Measurements from ENCODE around the gene CDC42BPB. TPM values are rescaled to one million over a fixed set of nuclear protein-coding genes. Genes with fewer than 3 reads are reported as not detected.

The CDC42BPB gene
- total RNA-seq, 4 donors from 2014 or later, result 93.9 to 132 (median 110) TPM

DNA sequence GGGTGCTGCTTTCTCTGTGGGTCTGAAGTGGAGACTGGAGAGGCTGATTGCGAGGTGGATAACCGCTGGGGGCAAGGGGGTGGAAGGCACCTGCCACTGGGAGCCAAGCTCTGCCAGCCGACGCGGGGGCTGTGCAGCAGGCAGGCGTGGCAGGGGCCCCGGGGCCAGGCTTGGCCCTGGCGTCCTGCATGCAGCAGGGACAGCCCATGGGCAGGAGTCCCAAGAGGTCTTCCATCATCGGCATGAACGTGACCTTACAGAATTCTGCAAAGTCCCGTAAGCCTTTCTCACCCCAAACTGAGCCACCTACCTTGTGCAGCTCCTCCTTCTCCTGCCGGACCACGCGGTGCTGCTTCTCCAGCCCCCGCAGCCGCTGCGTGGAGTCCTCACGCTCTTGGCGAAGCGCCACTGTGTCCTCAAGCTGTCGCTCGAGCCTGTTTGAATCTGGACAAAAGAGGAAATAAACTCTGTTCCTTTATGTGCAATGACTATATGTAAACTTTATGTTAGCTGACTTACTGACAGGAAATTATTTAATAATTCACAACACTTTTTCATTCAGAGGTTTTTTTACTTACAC is 83.6 kb downstream of the CDC42BPB start:
- no peaks in the 10 kb centered on the region for H3K27me3 ChIP-seq
- TF ChIP-seq EP300 (IDR thresholded peaks at IDR 0.05) (no peak), POLR2AphosphoS5 (IDR thresholded peaks at IDR 0.05) (no peak), POLR2A (IDR thresholded peaks at IDR 0.05; ENCODE audit: low read depth) (no peak)
- TF ChIP-seq, protein P1, sequence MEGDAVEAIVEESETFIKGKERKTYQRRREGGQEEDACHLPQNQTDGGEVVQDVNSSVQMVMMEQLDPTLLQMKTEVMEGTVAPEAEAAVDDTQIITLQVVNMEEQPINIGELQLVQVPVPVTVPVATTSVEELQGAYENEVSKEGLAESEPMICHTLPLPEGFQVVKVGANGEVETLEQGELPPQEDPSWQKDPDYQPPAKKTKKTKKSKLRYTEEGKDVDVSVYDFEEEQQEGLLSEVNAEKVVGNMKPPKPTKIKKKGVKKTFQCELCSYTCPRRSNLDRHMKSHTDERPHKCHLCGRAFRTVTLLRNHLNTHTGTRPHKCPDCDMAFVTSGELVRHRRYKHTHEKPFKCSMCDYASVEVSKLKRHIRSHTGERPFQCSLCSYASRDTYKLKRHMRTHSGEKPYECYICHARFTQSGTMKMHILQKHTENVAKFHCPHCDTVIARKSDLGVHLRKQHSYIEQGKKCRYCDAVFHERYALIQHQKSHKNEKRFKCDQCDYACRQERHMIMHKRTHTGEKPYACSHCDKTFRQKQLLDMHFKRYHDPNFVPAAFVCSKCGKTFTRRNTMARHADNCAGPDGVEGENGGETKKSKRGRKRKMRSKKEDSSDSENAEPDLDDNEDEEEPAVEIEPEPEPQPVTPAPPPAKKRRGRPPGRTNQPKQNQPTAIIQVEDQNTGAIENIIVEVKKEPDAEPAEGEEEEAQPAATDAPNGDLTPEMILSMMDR (IDR thresholded peaks at IDR 0.05), result no peak
- no peak for DNase-seq (ENCODE audit: extremely low spot score)
- peaks cover 82 to 98% (median 97%) of the 10 kb centered on the region in 4 donors for H3K36me3 ChIP-seq
- 78% methylated on average over 22 of the region's 22 CpGs for WGBS
- H3K4me3 ChIP-seq, result no peak overlapping the region
- intact Hi-C loops (cut with DNase I), result no loop called here
- no peaks in the 10 kb centered on the region for H3K9me3 ChIP-seq
- H3K27ac ChIP-seq (replicated peaks in 1 of 4), result no peak overlapping the region
- H3K4me1 ChIP-seq, result no peaks in the 10 kb centered on the region

DNA sequence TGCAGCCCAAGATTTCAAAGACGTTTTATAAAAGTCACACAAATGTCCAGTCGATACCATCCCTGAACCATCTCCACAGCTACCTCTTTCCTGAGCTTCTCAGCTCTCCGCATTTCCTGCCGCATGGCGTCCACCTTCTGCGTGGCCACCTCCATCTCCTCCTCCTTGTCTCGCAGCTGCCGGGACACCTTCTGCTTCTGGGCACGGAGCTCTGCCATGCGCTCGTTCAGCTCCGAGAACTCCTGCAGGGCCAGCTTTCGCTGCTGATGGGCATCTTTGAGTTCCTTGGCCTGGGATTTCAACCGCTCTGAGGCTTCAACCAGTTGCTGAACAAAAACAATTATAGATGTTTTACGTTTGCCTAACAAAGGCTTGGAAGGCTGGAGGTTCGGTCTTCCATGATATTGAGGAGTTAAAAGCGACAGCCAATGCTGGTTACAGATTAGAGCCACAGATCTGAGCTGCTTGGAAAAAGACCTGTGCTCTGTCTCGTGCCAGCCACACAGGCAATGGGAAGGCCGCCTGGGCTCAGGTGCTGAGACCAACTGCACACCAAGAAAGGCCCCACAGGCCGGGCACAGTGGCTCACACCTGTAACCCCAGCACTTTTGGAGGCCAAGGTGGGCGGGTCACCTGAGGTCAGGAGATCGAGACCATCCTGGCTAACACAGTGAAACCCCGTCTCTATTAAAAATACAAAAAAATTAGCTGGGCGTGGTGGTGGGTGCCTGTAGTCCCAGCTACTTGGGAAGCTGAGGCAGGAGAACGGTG is 85.3 kb downstream of the CDC42BPB start:
- H3K27ac ChIP-seq (replicated peaks in 1 of 4), result no peak overlapping the region
- intact Hi-C loops (cut with DNase I), result no loop called here
- peaks cover 84 to 98% (median 97%) of the 10 kb centered on the region in 4 donors for H3K36me3 ChIP-seq
- no peaks in the 10 kb centered on the region for H3K9me3 ChIP-seq
- TF ChIP-seq, protein P1 (IDR thresholded peaks at IDR 0.05), result no peak
- TF ChIP-seq POLR2AphosphoS5 (IDR thresholded peaks at IDR 0.05), result no peak
- TF ChIP-seq EP300 (IDR thresholded peaks at IDR 0.05), result no peak
- no peak for TF ChIP-seq POLR2A (IDR thresholded peaks at IDR 0.05; ENCODE audit: low read depth)
- no peaks in the 10 kb centered on the region for H3K4me1 ChIP-seq
- no peaks in the 10 kb centered on the region for H3K27me3 ChIP-seq
- WGBS, result 90% methylated on average over 25 of the region's 25 CpGs
- no peak overlapping the region for H3K4me3 ChIP-seq
- no peak for DNase-seq (ENCODE audit: extremely low spot score)

GRCh38 chr14:102971314-102971713 is 86.0 kb downstream of the CDC42BPB start:
- Histone ChIP-seq H3K27ac (replicated peaks in 1 of 4) (no peak overlapping the region), H3K36me3 (peaks cover 86 to 98% (median 97%) of the 10 kb centered on the region in 4 donors), H3K4me1 (no peaks in the 10 kb centered on the region), H3K27me3 (no peaks in the 10 kb centered on the region), H3K4me3 (no peak overlapping the region), H3K9me3 (no peaks in the 10 kb centered on the region)
- intact Hi-C loops (cut with DNase I), result no loop called here
- DNase-seq (ENCODE audit: extremely low spot score), result no peak
- TF ChIP-seq, protein P1 (IDR thresholded peaks at IDR 0.05), result no peak
- TF ChIP-seq POLR2A (IDR thresholded peaks at IDR 0.05; ENCODE audit: low read depth) (no peak), EP300 (IDR thresholded peaks at IDR 0.05) (no peak), POLR2AphosphoS5 (IDR thresholded peaks at IDR 0.05) (no peak)
- 96% methylated on average over 9 of the region's 9 CpGs for WGBS

DNA sequence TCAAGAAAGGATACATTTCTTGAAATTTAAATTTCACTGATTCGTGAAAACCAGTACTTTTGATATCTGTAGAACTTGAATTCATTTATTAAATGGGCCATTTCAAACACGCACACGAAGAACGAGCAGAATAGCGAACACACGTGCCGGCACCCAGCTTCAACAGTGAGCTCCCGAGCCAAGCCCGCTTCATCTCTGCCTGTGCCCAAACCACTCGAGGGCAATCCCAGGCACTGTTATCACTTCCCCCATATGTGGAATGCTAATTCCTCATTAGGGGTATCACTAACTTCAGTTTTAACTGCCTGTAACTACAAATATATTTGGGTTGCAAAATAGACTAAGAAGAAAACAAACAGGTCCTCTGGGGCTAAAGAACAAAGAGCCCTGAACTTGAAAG is 86.9 kb downstream of the CDC42BPB start:
- WGBS, result 90% methylated on average over 10 of the region's 10 CpGs
- H3K27me3 ChIP-seq, result no peaks in the 10 kb centered on the region
- no peaks in the 10 kb centered on the region for H3K9me3 ChIP-seq
- no peak for DNase-seq (ENCODE audit: extremely low spot score)
- intact Hi-C loops (cut with DNase I), result no loop called here
- no peaks in the 10 kb centered on the region for H3K4me1 ChIP-seq
- peaks cover 87 to 98% (median 97%) of the 10 kb centered on the region in 4 donors for H3K36me3 ChIP-seq
- H3K27ac ChIP-seq (replicated peaks in 1 of 4), result no peak overlapping the region
- TF ChIP-seq POLR2A (IDR thresholded peaks at IDR 0.05; ENCODE audit: low read depth), result no peak
- H3K4me3 ChIP-seq, result no peak overlapping the region

DNA sequence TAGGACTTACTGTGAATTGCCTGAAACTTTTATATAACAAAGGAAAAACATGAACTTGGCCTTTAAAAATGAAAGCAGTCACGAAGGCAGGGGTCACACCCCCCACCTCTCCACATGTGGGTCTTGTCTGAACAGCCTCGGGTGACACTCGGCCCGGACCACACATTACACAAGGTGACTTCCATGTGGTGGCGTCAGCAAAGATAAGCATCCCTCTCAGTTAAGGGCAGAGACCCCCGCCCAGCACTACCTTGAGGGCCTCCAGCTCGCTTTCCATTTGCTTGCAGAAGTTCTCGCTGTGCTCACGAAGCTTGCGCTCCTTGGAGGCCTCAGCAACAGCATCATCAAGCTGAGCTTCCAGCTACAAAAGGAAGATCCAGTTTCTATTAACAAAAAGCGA is 87.4 kb downstream of the CDC42BPB start:
- H3K27ac ChIP-seq (replicated peaks in 1 of 4), result no peak overlapping the region
- H3K27me3 ChIP-seq, result no peaks in the 10 kb centered on the region
- TF ChIP-seq POLR2AphosphoS5 (IDR thresholded peaks at IDR 0.05) (no peak), EP300 (IDR thresholded peaks at IDR 0.05) (no peak), POLR2A (IDR thresholded peaks at IDR 0.05; ENCODE audit: low read depth) (no peak)
- TF ChIP-seq, protein P1 (IDR thresholded peaks at IDR 0.05), result no peak
- peaks cover 87 to 98% (median 97%) of the 10 kb centered on the region in 4 donors for H3K36me3 ChIP-seq
- no peaks in the 10 kb centered on the region for H3K9me3 ChIP-seq
- H3K4me1 ChIP-seq, result no peaks in the 10 kb centered on the region
- intact Hi-C loops (cut with DNase I), result no loop called here
- no peak overlapping the region for H3K4me3 ChIP-seq
- WGBS, result 84% methylated on average over 9 of the region's 11 CpGs
- no peak for DNase-seq (ENCODE audit: extremely low spot score)

Data from esophagus muscularis mucosa (tissue), 4 donors.